Subcutaneous abdominal adipose tissue (tissue), 5 donors: ENCODE data around the gene POMGNT1.
A peak's percentile ranks its signal among the peaks of the same experiment; 100 is the strongest.

ENCODE experiments used
- H3K27ac ChIP-seq: one replicate; pipeline ENCODE4 v1.7.0; 2013; ENCODE audit warnings: low read depth, mild to moderate bottlenecking, inconsistent platforms, low read length, moderate library complexity
- H3K27me3 ChIP-seq, 5 donors: one replicate each; pipeline ENCODE4 v1.7.0; 2013; ENCODE audit warnings: low read length in 5 of 5, inconsistent platforms in 1 of 5; ENCODE audit not compliant: control insufficient read depth in 5 of 5, insufficient read depth in 4 of 5
- H3K36me3 ChIP-seq, 5 donors: one replicate each; pipeline ENCODE4 v1.7.0; 2013; ENCODE audit warnings: low read length in 5 of 5; ENCODE audit not compliant: control insufficient read depth in 5 of 5, insufficient read depth in 5 of 5
- H3K4me1 ChIP-seq, 5 donors: one replicate each; pipeline ENCODE4 v1.7.0; 2013; ENCODE audit warnings: low read length in 5 of 5, mild to moderate bottlenecking in 3 of 5, moderate library complexity in 1 of 5; ENCODE audit not compliant: control insufficient read depth in 5 of 5, insufficient read depth in 5 of 5
- H3K4me3 ChIP-seq, 5 donors: one replicate each; pipeline ENCODE4 v1.7.0; 2013; ENCODE audit warnings: low read length in 5 of 5, low read depth in 1 of 5
- H3K9ac ChIP-seq, 5 donors: one replicate each; pipeline ENCODE4 v1.7.0; 2013; ENCODE audit warnings: low read length in 5 of 5, mild to moderate bottlenecking in 4 of 5, moderate library complexity in 3 of 5
- H3K9me3 ChIP-seq, 5 donors: one replicate each; pipeline ENCODE4 v1.7.0; 2013; ENCODE audit warnings: low read length in 5 of 5; ENCODE audit not compliant: control insufficient read depth in 5 of 5
- donor health status: healthy.
- donor health status: healthy.
- donor health status: healthy.
- donor health status: healthy.
- donor health status: healthy.

POMGNT1 gene

GRCh38 chr1:46194641-46195193 lies 3.5 kb downstream of the POMGNT1 start:
- Histone ChIP-seq H3K4me3 (no peak overlapping the region), H3K9ac (peak overlapping the region in 3 of 5 donors; percentile 20 to 47 (median 25)), H3K9me3 (no peaks in the 10 kb centered on the region), H3K36me3 (peaks cover 0 to 65% (median 54%) of the 10 kb centered on the region in 5 donors), H3K27ac (no peak overlapping the region), H3K27me3 (no peaks in the 10 kb centered on the region), H3K4me1 (peaks cover 2 to 38% (median 26%) of the 10 kb centered on the region in 5 donors)

DNA sequence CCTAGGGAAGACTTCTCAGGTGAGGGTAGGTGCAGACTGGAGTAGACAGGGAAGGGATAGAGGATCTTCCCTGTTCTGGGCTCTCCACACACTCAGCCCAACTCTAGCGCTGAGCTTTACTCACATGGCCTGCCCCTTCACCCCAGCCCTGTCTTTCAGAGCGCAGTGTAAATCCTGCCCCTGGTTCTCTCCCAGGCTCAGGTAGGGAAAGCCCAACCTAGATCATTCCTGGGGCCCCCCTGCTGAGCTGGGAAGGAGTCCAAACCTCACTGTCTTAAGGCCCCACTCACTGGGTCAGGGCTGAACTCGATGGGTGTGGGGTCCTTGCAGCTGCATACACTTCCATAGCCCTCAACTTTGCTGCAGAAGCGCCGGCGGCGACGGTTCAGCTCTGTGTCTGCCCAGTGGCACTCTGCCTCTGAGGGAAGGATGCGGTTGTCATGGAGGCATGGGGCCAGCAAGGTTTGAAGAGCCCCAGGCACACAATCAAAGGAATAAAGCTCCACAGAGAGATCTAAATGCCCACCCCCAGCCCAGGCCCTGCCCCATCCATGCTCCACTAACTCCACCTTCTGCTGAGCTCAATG lies 4.2 kb downstream of the POMGNT1 start:
- no peak overlapping the region for H3K27ac ChIP-seq
- H3K4me1 ChIP-seq = peaks cover 2 to 34% (median 22%) of the 10 kb centered on the region in 5 donors
- peak overlapping the region in 1 of 5 donors; percentile 20 for H3K9ac ChIP-seq
- no peak overlapping the region for H3K4me3 ChIP-seq
- H3K36me3 ChIP-seq = peaks cover 0 to 71% (median 59%) of the 10 kb centered on the region in 5 donors
- H3K9me3 ChIP-seq = no peaks in the 10 kb centered on the region
- H3K27me3 ChIP-seq = no peaks in the 10 kb centered on the region

GRCh38 chr1:46193285-46193684 lies 4.9 kb downstream of the POMGNT1 start:
- Histone ChIP-seq H3K36me3 (peaks cover 0 to 79% (median 61%) of the 10 kb centered on the region in 5 donors), H3K4me3 (no peak overlapping the region), H3K4me1 (peaks cover 2 to 27% (median 18%) of the 10 kb centered on the region in 5 donors), H3K27ac (no peak overlapping the region), H3K9me3 (no peaks in the 10 kb centered on the region), H3K27me3 (no peaks in the 10 kb centered on the region), H3K9ac (no peak overlapping the region)

GRCh38 chr1:46192171-46192570 lies 6.1 kb downstream of the POMGNT1 start:
- peaks cover 0 to 90% (median 69%) of the 10 kb centered on the region in 5 donors for H3K36me3 ChIP-seq

DNA sequence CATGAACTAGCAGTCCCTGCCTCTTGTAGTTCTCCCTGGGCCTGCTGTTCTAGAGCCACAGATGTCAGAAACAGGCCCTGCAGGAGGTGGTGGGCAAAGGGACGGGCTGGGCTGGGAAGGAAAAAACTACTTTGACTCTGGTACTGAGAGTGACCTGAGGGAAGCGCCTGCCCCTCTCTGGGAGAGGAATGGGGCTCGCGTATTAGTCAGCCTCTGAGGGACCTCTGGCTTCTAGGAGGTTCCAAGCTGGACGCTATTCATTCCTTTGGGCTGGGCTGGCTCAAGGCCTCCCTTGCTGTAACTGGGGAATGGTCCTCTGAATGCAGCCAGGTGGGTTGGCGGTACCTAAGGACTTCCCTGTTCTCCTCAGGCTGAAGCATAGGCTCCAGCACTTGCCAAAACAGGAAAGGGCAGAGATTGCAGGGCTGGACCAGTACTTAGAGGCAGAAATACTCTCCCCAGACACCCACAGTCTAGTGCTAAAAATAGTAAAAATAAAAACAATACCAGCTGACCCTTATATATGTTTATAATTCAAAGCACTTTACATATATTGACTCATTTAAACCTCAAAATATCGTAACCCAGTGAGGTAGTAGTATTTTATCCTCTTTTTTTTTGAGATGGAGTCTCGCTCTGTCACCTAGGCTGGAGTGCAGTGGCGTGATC lies 7.1 kb downstream of the POMGNT1 start:
- Histone ChIP-seq H3K9me3 (no peaks in the 10 kb centered on the region), H3K4me3 (no peak overlapping the region), H3K9ac (no peak overlapping the region), H3K27ac (no peak overlapping the region), H3K27me3 (no peaks in the 10 kb centered on the region), H3K4me1 (peaks cover 0 to 16% (median 7%) of the 10 kb centered on the region in 5 donors), H3K36me3 (peaks cover 0 to 86% (median 64%) of the 10 kb centered on the region in 5 donors)

More at GRCh38 chr1:46192171-46192570, 6.1 kb downstream of the POMGNT1 start:
- no peak overlapping the region for H3K4me3 ChIP-seq
- H3K4me1 ChIP-seq = peaks cover 0 to 18% (median 9%) of the 10 kb centered on the region in 5 donors
- H3K9me3 ChIP-seq = no peaks in the 10 kb centered on the region
- H3K9ac ChIP-seq = peak overlapping the region in 1 of 5 donors; percentile 8
- no peak overlapping the region for H3K27ac ChIP-seq
- no peaks in the 10 kb centered on the region for H3K27me3 ChIP-seq

- H3K4me3 ChIP-seq = no peak overlapping the region
- no peaks in the 10 kb centered on the region for H3K27me3 ChIP-seq
- H3K4me1 ChIP-seq = peaks cover 0 to 11% (median 7%) of the 10 kb centered on the region in 5 donors
- no peaks in the 10 kb centered on the region for H3K9me3 ChIP-seq
- no peak overlapping the region for H3K9ac ChIP-seq
- H3K36me3 ChIP-seq = peaks cover 0 to 80% (median 58%) of the 10 kb centered on the region in 5 donors
- no peak overlapping the region for H3K27ac ChIP-seq
Observed at GRCh38 chr1:46190539-46190938, 7.7 kb downstream of the POMGNT1 start.

GRCh38 chr1:46188295-46189030 lies 9.8 kb downstream of the POMGNT1 start:
- peaks cover 0 to 62% (median 49%) of the 10 kb centered on the region in 5 donors for H3K36me3 ChIP-seq
- H3K9me3 ChIP-seq = no peaks in the 10 kb centered on the region
- H3K27me3 ChIP-seq = no peaks in the 10 kb centered on the region
- peak overlapping the region in 3 of 5 donors; percentile 21 to 45 (median 38) for H3K9ac ChIP-seq
- H3K4me1 ChIP-seq = peaks cover 0 to 12% (median 4%) of the 10 kb centered on the region in 5 donors
- no peak overlapping the region for H3K4me3 ChIP-seq
- H3K27ac ChIP-seq = no peak overlapping the region

GRCh38 chr1:46187106-46187869 lies 10.9 kb downstream of the POMGNT1 start:
- no peaks in the 10 kb centered on the region for H3K9me3 ChIP-seq
- H3K4me1 ChIP-seq = peaks cover 2 to 19% (median 13%) of the 10 kb centered on the region in 5 donors
- no peak overlapping the region for H3K9ac ChIP-seq
- no peak overlapping the region for H3K27ac ChIP-seq
- H3K36me3 ChIP-seq = peaks cover 0 to 50% (median 37%) of the 10 kb centered on the region in 5 donors
- H3K4me3 ChIP-seq = no peak overlapping the region
- H3K27me3 ChIP-seq = no peaks in the 10 kb centered on the region

GRCh38 chr1:46186076-46186475 lies 12.2 kb downstream of the POMGNT1 start:
- Histone ChIP-seq H3K27me3 (no peaks in the 10 kb centered on the region), H3K27ac (no peak overlapping the region), H3K9me3 (no peaks in the 10 kb centered on the region), H3K9ac (no peak overlapping the region), H3K36me3 (peaks cover 0 to 38% (median 27%) of the 10 kb centered on the region in 5 donors), H3K4me3 (no peak overlapping the region), H3K4me1 (peaks cover 2 to 23% (median 13%) of the 10 kb centered on the region in 5 donors)
